Activated CD4-positive, CD25-positive, alpha-beta regulatory T cell treated with anti-CD3 and anti-CD28 coated beads, Interleukin-2, amount 50 U/mL, for 16 hours (primary cell): ENCODE results near the gene NSG2.

Experiments
- DNase-seq: peaks from one replicate; pipeline ENCODE4 v3.0.0-alpha.2; 2020; ENCODE audit warnings: low read depth, low spot score

The NSG2 gene

DNA sequence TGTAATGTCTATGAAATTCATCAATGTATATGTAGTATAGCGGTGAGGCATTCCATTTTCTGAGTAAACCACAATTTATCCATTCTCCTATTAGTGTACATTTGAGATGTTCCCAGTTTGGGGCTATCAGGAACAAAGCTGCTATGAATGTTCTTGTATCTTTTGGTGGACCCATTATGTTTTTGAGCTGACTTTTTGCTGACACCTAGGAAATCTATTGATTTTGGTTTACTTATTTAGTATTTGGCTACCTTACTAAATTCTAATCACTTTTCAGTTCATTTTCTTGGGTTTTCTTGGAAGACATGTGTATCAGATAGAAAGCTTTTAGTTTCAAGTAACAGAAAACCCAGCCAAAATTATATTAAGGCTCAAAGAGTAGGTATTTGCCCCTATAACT is 13.7 kb downstream of the NSG2 start:
- no peak for DNase-seq

DNA sequence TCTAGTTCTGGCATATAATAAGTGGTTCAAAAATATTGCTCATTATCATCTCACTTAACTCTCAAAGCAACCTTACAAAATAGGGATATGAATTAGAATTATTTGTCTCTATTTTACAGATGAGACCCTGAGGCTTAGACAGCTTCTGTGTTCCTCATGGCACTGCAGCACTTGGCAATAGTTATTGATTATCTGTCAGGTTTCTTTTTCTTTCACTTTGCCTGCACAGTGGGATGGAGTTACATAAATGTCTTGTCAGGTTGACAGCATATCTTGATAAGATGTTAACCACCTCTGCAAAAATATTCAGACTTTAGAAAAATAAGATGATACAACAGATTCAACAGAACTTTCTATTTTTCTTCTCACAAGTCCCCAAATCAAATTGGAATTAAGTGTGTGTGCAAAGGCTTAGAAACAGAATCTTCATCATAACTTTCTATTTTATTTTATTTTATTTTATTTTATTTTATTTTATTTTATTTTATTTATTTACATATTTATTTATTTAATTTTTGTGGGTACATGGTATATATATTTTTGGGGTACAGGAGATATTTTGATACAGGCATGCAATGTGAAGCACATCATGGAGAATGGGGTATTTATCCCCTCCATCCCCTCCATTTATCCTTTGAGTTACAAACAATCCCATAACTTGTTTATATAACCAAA is 17.7 kb downstream of the NSG2 start:
- DNase-seq = no peak

DNA sequence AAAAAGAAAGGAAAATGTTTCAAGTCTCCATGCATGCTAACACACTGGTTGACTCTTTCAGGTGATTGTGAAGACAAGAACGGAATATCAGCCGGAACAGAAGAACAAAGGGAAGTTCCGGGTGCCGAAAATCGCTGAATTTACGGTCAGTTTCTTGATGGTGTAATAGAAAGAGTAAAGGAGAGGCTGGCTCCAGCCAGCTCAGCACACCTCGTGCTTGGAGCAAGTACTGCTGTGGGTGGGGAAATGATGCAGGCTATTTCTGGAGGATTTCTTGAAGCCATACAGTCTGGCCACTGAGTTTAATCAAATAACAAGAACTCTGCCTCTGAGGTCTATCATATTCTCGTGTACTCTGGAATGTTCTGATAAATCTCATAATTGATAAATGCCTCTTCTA is 18.7 kb downstream of the NSG2 start:
- DNase-seq = no peak

DNA sequence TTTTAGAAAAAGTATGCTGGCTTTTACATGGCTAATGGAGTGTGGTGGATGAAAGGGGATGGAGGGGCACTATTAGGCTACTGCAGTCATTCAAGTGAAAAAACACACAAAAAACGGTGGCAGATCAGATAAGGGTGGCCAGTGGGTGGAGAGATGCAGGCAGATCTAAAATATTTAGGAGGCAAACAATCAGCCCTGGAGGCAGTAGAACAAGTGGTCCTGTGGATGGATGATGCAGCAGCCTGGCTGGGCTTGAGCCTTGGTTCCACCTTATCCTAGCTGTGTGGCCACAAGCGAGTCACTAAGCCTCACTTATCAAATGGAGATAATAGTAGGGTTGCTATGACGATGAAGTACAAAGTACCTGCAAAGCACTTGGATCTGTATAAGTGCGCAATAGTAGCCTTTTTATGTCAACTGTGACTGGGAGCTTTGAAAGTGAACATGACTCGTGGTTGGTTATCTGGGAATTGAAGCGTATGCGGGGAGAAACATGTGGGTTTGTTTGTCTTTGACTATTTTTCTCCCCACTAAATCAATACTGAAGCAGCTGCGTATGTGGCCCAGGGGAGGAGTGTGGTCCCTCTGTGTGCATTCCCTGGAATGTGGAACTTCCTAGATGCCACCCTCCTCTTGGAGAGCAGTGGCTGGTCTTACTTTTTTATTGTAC is 20.2 kb downstream of the NSG2 start:
- DNase-seq = no peak

DNA sequence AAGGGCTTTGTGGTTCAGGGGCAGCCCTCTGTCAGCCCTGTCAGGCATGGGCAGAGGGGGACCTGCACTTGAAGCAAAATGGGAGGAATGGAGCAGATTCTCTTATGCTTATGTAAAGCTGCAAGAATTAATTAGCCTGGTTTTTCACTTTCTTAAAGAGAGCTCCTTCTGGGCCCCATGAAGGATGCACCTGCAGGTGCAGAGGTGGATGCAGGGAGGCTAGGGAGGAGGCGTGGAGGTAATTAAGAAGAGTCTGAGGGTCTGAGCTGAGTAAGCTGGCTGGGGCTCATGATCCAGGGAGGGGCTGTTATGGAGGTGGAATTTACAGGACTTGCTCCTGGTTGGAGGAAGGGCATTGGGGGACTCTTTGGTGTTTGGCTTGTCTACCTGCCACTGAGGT is 22.0 kb downstream of the NSG2 start:
- DNase-seq = no peak

DNA sequence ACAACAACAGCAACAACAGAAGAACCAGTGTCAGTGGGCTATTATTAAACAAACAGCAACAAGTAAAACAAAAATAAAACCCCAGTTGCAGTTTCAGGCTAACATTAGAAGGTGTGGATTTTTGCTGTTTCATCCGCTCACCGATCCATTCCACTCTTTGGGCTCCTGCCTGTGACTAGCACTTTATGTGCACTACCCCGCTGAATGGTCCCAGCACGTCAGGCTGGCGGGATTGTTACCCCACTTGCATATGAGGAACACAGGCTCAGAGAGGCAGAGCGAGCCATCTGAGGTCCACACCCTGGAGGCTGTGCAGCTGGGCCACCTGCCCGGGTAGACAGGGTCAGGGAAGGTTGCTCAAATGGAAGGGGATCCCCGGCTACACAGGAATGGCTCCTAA is 26.0 kb downstream of the NSG2 start:
- DNase-seq = no peak

DNA sequence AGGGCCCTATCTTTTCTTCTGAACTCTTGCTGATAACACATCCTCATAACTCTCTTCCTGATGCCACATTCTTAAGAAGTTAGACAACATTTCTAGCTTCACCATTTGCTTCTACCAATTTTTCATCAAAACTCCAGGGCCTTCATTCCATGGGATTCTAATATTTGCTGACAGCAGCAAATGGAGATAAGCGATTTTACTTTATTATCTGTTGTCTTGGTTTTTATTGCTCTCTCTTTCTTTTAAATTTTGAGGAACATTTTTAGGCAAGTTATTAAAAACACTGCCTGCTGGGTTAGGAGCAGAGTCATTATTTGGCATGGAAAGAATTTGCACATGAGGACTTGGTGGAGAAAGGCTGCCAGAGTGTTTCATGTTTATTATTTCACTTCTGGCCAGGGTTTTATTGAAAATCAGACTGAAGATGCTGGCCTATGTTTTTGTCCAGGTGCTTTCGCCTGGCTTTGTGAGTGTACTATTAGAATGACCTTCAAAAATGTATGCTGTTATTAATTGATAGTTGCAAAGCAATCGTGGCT is 27.7 kb downstream of the NSG2 start:
- DNase-seq = no peak

DNA sequence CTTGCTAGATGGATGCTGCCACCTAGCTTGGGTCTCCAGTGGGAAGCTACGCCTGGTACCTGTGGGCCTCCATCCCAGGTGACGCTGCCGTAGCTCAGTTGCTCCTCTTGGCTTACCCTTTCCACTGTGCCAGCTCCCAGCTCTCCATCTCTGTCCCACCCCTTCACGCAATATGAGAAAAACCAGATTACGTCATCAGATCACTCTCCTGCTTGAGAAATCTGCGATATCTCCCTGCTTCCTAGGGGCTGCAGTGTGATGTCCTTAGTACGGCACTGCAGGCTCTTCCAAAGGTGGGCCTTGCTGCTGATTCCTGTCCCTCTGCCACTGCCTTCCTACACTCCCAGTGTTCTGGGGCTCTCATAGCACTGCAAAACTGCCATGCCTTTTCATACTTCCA is 28.9 kb downstream of the NSG2 start:
- DNase-seq = no peak

DNA sequence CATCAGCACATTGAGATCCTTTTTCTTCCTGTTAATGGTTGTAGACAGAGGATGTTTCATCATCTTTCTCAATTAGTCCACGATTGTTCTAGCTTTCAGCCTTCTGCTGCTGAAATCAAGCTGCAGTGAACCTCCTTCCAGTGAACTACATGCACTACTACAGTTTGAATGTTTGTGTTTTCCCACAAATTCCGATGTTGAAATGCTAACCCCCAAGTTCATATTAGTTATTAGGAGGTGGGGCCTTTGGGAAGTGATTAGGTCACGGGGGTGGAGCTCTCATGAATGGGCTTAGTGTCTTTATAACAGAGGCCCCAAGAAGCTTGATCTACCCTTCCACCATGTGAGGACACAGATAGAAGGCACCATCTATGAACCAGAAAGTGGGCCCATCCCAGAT is 32.9 kb downstream of the NSG2 start:
- DNase-seq = no peak

DNA sequence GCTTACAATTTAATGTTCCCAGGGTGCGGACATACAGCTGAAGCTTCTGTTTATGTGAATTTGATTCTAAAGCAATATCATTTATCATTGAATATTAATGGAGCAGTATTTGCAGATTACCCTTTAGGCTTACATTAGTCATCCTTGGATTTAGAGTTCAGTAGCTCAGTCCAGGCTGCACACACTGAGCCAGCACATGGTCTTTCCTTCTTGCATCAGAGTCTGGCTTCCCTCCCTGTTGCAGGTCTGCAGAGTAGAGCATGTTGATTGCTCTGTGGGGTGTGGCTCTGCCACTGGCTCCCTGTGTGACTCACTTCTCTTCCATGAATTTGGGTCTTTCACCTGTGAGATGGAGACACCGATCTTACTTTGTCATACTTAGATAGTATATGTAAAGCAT is 36.8 kb downstream of the NSG2 start:
- DNase-seq = no peak

DNA sequence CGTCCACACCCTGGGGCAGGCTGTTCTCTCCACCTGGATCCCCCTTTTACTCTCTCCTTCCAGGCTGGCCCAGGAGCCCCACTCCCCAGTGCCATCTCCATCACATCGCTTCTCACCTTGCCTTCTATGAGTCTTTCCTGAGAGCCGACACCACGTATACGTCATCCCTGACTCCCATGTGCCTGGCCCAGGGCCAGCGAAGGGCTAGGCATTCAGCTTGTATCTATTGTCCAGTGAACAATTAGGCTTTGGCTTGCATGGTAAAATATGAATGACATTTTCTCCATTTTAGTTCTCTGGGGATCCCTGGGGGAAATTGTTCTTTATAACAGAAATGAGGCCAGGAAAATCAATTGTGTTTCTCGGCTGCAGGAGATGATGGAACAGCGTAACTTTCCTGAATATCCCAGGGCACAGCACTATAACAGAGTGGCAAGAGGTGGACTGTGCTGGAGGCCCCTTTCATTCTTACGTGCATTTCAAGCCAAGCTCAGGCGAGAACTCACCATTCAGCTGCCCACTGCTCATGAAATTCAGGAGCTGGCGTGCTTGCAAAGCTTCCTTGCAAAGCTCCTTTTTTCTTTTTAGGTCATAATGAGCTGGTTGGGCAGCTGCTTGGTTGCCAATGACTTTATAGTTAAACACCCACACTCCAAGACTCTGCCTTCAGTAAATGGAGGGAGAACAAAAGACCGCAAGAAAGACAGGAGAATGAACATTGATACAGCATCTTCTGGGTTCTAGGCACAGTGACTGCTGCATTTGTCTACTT is 37.7 kb downstream of the NSG2 start:
- DNase-seq = no peak

DNA sequence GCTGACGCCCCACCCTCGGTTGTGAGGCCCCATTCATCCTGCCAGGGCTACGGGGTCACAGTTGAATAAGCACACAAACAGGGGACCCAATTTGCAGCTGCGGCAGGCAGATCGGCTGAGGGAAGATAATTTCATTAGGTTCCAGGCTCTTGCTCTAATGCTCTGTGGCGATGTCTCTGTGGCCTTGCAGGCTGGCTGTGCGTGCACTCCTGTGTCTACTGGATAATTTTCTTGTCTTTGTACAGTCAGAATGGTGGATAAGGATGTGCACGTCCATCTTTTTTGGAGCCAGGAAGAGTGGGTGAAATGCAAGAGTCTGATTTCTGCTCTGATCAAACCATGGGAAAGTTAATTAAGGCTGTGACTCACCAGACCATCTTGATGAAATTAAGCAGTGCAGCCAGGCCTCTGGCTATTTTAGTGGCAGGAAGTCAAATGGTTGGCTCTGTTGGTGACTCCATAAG is 39.2 kb downstream of the NSG2 start:
- no peak for DNase-seq

DNA sequence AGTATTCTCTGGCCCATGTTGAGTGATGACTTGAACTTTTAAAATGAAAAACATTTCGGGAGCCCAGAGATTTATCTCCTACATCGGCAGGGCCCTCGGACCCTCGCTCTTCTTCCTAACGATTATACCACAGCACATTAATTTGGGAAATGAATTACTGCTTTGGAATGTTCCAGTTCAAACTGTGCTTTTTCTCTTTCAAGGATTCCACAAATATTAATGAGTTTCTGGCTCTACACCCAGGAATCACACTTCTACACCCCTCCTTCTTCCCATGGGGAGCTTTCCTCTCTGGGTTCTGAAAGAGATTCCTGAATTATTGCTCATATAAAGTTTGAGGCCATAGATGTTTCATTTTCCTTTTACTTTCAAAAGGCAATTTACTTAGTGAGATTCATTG is 41.2 kb downstream of the NSG2 start:
- DNase-seq = no peak

DNA sequence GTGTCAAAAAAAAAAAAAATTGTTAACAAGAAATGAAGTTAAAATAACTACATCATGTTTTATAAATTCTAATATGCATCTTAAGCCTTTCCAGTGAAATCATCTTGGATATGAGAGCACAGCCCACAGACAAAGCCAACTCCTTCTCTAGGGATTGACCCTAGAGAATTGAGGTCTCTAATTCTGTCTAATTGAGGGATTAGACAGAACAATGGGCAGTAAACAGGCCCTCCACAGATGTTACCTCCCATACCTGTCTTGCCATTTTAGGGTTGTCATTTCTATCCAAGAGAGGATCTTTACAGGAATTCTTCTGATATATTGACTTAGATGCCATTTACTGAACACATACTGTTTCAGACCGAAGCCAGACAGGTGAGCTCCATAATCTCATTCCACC is 42.3 kb downstream of the NSG2 start:
- DNase-seq = no peak

DNA sequence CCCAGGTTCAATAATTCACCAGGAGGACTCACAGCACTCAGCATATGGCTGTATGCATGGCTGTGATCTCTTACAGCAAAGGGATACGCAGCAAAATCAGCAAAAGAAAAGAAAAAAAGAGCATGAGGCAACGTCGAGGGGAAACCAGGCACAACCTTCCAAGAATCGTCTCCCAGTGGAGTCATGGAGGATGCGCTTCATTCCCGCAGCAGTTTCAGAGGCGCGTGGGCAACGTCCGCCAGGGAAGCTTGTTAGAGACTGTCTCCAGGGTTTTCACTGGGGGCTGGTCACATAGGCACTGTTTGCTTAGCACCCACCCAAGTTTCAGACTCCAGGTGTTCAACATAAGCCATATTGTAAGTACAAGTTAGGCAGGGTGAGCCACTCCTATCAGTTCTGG is 44.6 kb downstream of the NSG2 start:
- no peak for DNase-seq

DNA sequence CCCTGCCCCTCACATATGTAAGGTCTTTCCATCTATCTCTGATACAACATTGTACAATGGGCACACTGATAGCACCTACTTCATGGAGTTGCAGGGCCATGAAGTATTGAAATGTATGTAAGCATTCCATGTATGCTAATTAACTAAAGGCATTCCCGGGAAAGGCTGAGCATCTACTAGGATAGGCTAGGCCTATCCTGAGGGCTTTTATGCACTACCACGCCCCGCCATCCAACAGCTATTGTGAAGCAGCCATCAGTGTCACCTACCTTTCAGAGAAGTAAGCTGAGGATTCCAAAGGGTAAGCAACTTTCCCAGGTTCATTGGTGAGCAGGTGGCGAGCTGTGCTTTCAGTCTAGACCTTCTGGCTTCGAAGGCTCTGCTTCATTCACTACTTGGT is 47.6 kb downstream of the NSG2 start:
- DNase-seq = no peak

DNA sequence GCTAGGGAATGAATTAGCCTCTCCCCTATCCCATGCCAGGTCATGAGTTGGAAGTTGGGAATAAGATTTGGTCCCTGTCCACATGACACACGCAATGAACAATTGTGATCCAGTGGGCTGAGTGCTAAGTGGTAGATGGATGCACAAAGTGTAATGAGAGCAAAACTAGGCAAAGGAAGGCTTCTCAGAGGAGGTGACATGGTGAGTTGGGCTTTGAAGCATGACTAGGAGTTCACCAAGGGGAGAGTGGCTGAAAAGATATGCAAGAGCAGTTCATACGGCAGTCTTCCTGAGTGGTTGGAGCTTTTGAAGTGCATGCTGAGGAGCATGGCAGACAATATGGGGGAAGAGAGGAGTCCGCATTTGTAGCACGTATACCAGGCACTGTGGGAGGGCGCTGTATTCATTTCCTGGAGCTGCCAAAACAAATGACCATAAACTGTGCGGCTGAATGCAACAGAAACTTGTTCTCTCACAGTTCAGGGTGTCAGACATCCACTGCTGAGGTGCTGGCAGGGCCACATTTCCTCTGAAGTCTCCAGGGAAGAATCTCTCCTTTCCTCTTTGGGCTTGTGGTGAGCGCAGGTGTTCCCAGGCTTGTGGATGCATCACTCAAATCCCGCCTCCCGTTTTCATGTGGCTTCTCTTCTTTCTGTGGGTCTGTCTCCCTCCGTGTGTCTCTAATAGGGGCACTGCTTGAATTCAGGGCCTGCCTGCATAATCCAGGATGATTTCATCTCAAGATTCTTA is 49.5 kb downstream of the NSG2 start:
- DNase-seq = no peak

DNA sequence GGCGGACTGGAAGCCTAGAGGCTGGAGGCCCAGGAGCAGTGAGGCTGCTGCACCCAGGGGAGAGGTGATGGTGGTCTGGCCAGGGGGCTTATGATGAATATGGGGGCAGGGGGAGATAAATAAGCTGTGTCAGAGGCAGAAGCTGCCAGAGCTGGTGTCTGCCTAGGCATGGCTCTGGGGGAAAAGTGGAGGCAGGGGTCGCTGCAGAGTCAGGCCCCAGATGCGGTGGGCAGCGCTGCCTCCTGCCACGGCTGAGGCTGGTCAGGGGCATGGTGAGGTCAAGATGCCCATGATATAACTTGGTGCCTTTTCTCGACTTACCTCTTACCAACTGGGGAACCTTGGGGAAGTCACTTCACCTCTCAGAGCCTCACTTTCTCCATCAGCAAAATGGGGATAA is 51.1 kb downstream of the NSG2 start:
- DNase-seq = no peak

DNA sequence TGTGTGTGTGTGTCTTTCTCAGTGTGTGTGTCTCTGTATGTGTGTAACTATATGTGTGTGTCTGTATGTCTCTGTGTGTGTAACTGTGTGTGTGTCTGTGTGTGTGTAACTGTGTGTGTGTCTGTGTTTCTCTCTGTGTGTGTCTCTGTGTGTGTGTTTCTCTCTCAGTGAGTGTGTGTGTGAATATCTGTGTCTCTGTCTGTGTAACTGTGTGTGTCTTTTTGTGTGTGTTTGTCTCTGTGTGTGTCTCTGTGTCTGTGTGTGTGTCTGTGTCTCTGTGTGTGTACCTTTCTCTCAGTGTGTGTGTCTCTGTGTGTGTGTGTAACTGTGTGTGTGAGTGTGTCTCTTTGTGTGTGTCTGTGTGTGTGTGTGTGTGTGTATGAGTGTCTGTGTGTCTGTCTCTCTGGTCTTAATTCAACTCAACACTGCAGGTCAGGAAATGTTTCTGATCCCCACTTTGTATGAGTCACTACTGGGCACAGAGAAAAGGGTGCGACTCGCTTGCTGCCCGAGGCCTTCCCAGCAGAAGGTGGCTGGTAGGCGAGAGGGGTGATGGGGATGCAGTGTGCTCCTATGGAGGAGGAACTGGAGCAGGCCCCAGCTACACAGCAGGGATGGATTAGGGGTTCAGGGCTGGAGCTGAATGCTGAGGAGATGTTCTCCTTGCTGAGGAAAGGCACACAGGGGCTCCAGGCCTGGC is 52.1 kb downstream of the NSG2 start:
- no peak for DNase-seq

DNA sequence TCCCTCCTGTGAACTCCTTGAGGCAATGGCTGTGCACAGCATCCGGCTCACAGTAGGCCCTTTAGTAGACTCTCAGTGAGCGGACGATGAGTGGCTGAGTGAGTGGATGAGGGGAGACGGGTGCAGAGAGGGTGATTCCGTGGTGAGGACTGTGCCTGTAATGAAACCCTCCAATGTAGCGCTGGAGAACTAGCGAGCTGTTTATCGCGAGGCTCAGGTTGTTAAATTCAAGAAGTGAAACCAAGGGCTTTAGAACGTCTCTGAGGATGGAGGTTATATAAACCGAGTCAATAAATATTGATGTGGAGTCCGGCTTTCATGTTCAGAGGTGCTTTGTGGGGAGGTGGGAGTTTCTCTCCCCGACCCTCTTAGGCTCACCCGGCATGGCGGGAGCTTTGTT is 53.2 kb downstream of the NSG2 start:
- no peak for DNase-seq

DNA sequence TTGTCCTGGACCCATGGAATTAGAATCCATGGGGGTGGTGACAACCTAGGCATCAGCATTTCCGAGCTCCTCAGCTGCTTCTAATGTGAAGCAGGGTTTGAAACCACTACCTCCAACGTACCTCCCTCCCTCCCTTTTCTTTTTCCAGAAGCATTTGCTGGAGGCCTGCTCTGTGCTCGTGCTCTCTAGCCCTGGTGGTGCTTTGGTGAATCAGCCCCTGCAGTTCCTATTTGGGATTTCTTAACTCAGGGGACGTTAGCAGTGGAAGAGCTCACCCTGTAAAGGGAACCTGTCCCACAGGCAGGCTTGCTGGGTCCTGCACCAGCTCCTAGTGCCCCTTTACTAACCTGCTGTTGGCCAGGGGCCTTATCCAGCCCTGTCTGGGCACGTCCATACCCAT is 55.0 kb downstream of the NSG2 start:
- no peak for DNase-seq
